ENCODE results near the gene RABAC1. TPM values are rescaled to one million over a fixed set of nuclear protein-coding genes. Genes with fewer than 3 reads are reported as not detected.
A peak's percentile ranks its signal among the peaks of the same experiment; 100 is the strongest.

RABAC1 gene
- total and polyA plus RNA-seq, 4 experiments from 2014 or later = 97.4 to 256 (median 149) TPM

DNA sequence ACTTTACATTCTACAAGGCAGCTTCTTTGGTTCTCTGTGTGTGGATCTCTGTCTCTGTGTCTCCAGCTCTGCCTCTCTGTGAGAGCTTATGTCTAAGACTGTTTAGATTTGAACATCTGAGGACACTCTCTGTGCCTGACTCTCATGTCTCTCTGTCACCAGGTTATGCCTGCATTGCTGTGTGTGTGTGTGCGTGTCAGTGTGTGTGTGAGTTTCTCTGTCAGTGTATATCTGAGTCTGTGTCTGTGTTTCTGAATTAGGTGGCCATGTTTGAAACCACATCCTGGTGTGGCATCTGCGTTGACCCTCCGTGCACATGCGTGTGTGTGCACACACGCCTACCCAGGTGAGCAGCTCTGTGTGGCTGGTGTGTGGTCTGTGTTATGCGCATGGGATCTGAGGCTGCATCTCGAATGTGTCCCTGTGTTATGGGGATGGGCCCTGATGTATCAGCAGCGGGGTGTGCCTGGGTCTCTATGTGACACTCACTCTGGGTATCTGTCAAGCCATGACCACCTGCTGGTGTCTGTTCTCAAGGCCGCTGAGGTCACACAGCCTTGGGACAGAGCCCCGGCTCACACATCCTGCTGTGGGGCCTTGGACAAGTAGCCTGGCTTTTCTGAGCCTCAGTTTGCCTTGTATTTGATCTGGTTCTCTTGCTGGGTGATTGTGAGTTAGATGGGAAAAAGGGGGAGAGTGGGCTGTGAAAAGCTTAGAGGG is 28.2 kb upstream of the RABAC1 start:
- H3K9me3 Mint-ChIP-seq = no peaks in the 10 kb centered on the region
- DNase-seq = no peak
- H3K36me3 Mint-ChIP-seq = peaks cover 0 to 4% of the 10 kb centered on the region in 2 donors
- H3K27ac ChIP-seq (ENCODE audit: low read depth, low read length) = no peak overlapping the region
- H3K4me1 ChIP-seq (ENCODE audit: insufficient read depth, low read length) = no peaks in the 10 kb centered on the region
- ChIA-PET POLR2A (ENCODE audit: partially characterized antibody) (interaction anchor here (0.7 kb wide), 1 partner anchor 53 kb away, joined by 3 read pairs; no protein-coding TSS in a partner anchor), CTCF (ENCODE audit: partially characterized antibody) (no interaction called here)
- H3K4me3 Mint-ChIP-seq = no peak overlapping the region
- intact Hi-C loops (cut with micrococcal nuclease) = no loop called here
- no peaks in the 10 kb centered on the region for H3K36me3 ChIP-seq (ENCODE audit: insufficient read depth, low read length)
- no peaks in the 10 kb centered on the region for H3K27me3 ChIP-seq (ENCODE audit: insufficient read depth, low read length)
- no peaks in the 10 kb centered on the region for H3K27me3 Mint-ChIP-seq
- no peaks in the 10 kb centered on the region for H3K4me1 Mint-ChIP-seq
- H3K27ac Mint-ChIP-seq = peak overlapping the region in 1 of 7 donors; percentile 62
- H3K9me3 ChIP-seq (ENCODE audit: control insufficient read depth in 1 of 2, low read length in 2 of 2) = no peaks in the 10 kb centered on the region
- H3K4me3 ChIP-seq (ENCODE audit: low read length in 2 of 2) = no peak overlapping the region

- H3K9me3 ChIP-seq (ENCODE audit: control insufficient read depth in 1 of 2, low read length in 2 of 2) = no peaks in the 10 kb centered on the region
- Mint-ChIP-seq H3K36me3 (peaks cover 0 to 4% of the 10 kb centered on the region in 2 donors), H3K27ac (no peak overlapping the region), H3K27me3 (no peaks in the 10 kb centered on the region), H3K4me3 (no peak overlapping the region), H3K9me3 (no peaks in the 10 kb centered on the region), H3K4me1 (no peaks in the 10 kb centered on the region)
- CTCF ChIA-PET (ENCODE audit: partially characterized antibody) = no interaction called here
- POLR2A ChIA-PET (ENCODE audit: partially characterized antibody) = no interaction called here
- H3K4me3 ChIP-seq (ENCODE audit: low read length in 2 of 2) = no peak overlapping the region
- DNase-seq = no peak
- no peak overlapping the region for H3K27ac ChIP-seq (ENCODE audit: low read depth, low read length)
- intact Hi-C loops (cut with micrococcal nuclease) = no loop called here
- no peaks in the 10 kb centered on the region for H3K36me3 ChIP-seq (ENCODE audit: insufficient read depth, low read length)
- no peaks in the 10 kb centered on the region for H3K4me1 ChIP-seq (ENCODE audit: insufficient read depth, low read length)
- H3K27me3 ChIP-seq (ENCODE audit: insufficient read depth, low read length) = no peaks in the 10 kb centered on the region
Measured at GRCh38 chr19:41984961-41985360, 25.8 kb upstream of the RABAC1 start.

DNA sequence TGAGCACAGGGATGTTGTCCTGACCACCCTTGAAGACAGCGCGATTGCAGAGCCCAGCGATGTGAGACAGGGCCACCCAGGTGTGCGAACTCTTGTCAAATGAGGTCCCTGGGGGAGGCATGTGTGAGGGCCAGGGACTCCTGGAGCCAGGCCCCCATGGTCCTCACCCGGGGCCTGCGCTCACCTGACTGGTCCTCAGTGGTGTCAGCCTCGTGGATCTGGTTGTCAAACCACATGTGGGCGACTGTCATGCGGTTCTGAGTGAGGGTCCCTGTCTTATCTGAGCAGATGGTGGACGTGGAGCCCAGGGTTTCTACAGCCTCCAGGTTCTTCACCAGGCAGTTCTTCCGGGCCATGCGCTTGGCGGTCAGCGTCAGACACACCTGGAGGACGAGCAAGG is 22.6 kb upstream of the RABAC1 start:
- peaks cover 0 to 4% of the 10 kb centered on the region in 2 donors for H3K36me3 Mint-ChIP-seq

GRCh38 chr19:41978470-41978869 is 19.3 kb upstream of the RABAC1 start:
- Mint-ChIP-seq H3K4me3 (no peak overlapping the region), H3K4me1 (no peaks in the 10 kb centered on the region), H3K9me3 (no peaks in the 10 kb centered on the region), H3K36me3 (peaks cover 0 to 4% of the 10 kb centered on the region in 2 donors), H3K27ac (no peak overlapping the region), H3K27me3 (no peaks in the 10 kb centered on the region)
- ChIA-PET CTCF (ENCODE audit: partially characterized antibody) (no interaction called here), POLR2A (ENCODE audit: partially characterized antibody) (no interaction called here)
- Histone ChIP-seq H3K4me1 (ENCODE audit: insufficient read depth, low read length) (no peaks in the 10 kb centered on the region), H3K27me3 (ENCODE audit: insufficient read depth, low read length) (no peaks in the 10 kb centered on the region), H3K4me3 (ENCODE audit: low read length in 2 of 2) (no peak overlapping the region), H3K36me3 (ENCODE audit: insufficient read depth, low read length) (no peaks in the 10 kb centered on the region), H3K9me3 (ENCODE audit: control insufficient read depth in 1 of 2, low read length in 2 of 2) (no peaks in the 10 kb centered on the region), H3K27ac (ENCODE audit: low read depth, low read length) (no peak overlapping the region)
- intact Hi-C loops (cut with micrococcal nuclease) = no loop called here
- no peak for DNase-seq

More for the DNA sequence above, 22.6 kb upstream of the RABAC1 start:
- Histone ChIP-seq H3K27ac (ENCODE audit: low read depth, low read length) (no peak overlapping the region), H3K27me3 (ENCODE audit: insufficient read depth, low read length) (no peaks in the 10 kb centered on the region), H3K4me3 (ENCODE audit: low read length in 2 of 2) (no peak overlapping the region), H3K36me3 (ENCODE audit: insufficient read depth, low read length) (no peaks in the 10 kb centered on the region), H3K9me3 (ENCODE audit: control insufficient read depth in 1 of 2, low read length in 2 of 2) (no peaks in the 10 kb centered on the region), H3K4me1 (ENCODE audit: insufficient read depth, low read length) (no peaks in the 10 kb centered on the region)
- ChIA-PET CTCF (ENCODE audit: partially characterized antibody) (no interaction called here), POLR2A (ENCODE audit: partially characterized antibody) (no interaction called here)
- Mint-ChIP-seq H3K4me3 (no peak overlapping the region), H3K9me3 (no peaks in the 10 kb centered on the region), H3K27ac (no peak overlapping the region), H3K4me1 (no peaks in the 10 kb centered on the region), H3K27me3 (no peaks in the 10 kb centered on the region)
- intact Hi-C loops (cut with micrococcal nuclease) = no loop called here
- DNase-seq = no peak

DNA sequence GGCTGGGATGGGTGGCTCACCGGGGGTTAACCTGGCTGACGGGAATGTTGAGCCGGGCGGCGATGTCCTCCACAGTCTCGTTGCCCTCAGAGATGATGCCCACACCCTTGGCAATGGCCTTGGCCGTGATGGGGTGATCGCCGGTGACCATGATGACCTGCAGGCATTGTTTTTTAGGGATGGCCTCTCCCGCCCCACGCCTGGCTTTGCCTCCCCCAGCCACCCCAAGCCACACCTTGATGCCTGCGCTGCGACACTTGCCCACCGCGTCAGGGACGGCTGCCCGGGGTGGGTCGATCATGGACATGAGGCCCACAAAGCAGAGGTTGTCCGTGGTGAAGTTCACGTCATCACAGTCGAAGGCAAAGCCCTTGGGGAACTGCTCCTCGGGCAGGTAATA is 18.8 kb upstream of the RABAC1 start:
- H3K27me3 Mint-ChIP-seq = no peaks in the 10 kb centered on the region
- no peak for DNase-seq
- Histone ChIP-seq H3K27ac (ENCODE audit: low read depth, low read length) (no peak overlapping the region), H3K9me3 (ENCODE audit: control insufficient read depth in 1 of 2, low read length in 2 of 2) (no peaks in the 10 kb centered on the region), H3K4me1 (ENCODE audit: insufficient read depth, low read length) (no peaks in the 10 kb centered on the region), H3K4me3 (ENCODE audit: low read length in 2 of 2) (no peak overlapping the region), H3K36me3 (ENCODE audit: insufficient read depth, low read length) (no peaks in the 10 kb centered on the region), H3K27me3 (ENCODE audit: insufficient read depth, low read length) (no peaks in the 10 kb centered on the region)
- H3K4me1 Mint-ChIP-seq = no peaks in the 10 kb centered on the region
- ChIA-PET POLR2A (ENCODE audit: partially characterized antibody) (no interaction called here), CTCF (ENCODE audit: partially characterized antibody) (no interaction called here)
- peaks cover 0 to 4% of the 10 kb centered on the region in 2 donors for H3K36me3 Mint-ChIP-seq
- no peak overlapping the region for H3K4me3 Mint-ChIP-seq
- no peak overlapping the region for H3K27ac Mint-ChIP-seq
- intact Hi-C loops (cut with micrococcal nuclease) = no loop called here
- no peaks in the 10 kb centered on the region for H3K9me3 Mint-ChIP-seq

DNA sequence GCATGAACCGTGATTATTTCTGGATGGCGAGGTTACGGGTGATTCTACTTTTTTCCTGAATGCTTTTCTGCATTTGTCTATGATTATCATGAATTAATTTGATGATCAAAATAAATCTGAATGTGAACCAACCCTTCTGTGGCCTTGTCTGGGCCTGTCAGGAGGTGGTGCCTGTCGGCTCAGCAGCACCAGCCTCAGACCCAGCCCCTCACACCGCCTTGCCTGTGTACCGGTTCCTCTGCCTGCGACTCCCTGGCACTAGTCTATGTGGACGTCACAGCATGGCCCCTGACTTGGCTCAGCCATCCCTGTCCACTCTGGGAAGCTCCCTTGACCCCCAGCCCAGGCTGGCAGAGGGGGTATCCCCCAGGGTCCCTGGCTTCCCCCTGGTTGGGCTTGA is 15.5 kb upstream of the RABAC1 start:
- Histone ChIP-seq H3K4me3 (ENCODE audit: low read length in 2 of 2) (no peak overlapping the region), H3K36me3 (ENCODE audit: insufficient read depth, low read length) (no peaks in the 10 kb centered on the region), H3K4me1 (ENCODE audit: insufficient read depth, low read length) (no peaks in the 10 kb centered on the region), H3K27ac (ENCODE audit: low read depth, low read length) (no peak overlapping the region), H3K27me3 (ENCODE audit: insufficient read depth, low read length) (no peaks in the 10 kb centered on the region), H3K9me3 (ENCODE audit: control insufficient read depth in 1 of 2, low read length in 2 of 2) (no peaks in the 10 kb centered on the region)
- DNase-seq = no peak
- H3K4me1 Mint-ChIP-seq = no peaks in the 10 kb centered on the region
- intact Hi-C loops (cut with micrococcal nuclease) = no loop called here
- H3K27me3 Mint-ChIP-seq = no peaks in the 10 kb centered on the region
- no peak overlapping the region for H3K27ac Mint-ChIP-seq
- no peaks in the 10 kb centered on the region for H3K9me3 Mint-ChIP-seq
- H3K36me3 Mint-ChIP-seq = peaks cover 0 to 4% of the 10 kb centered on the region in 2 donors
- H3K4me3 Mint-ChIP-seq = no peak overlapping the region
- ChIA-PET POLR2A (ENCODE audit: partially characterized antibody) (no interaction called here), CTCF (ENCODE audit: partially characterized antibody) (no interaction called here)

DNA sequence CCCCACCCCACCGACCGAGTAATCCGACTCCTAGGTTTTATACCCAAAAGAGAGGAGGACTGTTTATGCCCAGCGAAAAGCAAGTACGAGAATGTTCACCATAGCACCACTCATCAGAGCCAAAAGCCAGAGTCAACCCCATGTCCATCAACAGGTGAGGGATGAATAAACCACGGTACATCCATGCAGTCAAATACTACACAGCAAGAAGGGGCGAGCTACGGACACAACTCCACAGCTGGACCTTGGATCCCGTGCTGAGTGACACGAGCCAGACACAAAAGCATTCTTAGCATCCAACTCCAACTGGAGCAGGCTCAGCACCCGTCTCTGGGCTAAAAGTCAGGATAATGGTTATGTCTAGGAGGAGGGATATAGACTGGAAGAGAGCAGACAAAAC is 12.2 kb upstream of the RABAC1 start:
- no peaks in the 10 kb centered on the region for H3K4me1 ChIP-seq (ENCODE audit: insufficient read depth, low read length)
- Mint-ChIP-seq H3K4me1 (no peaks in the 10 kb centered on the region), H3K27me3 (no peaks in the 10 kb centered on the region), H3K27ac (no peak overlapping the region), H3K4me3 (no peak overlapping the region), H3K36me3 (no peaks in the 10 kb centered on the region), H3K9me3 (peaks cover 0 to 2% (median 0%) of the 10 kb centered on the region in 8 donors)
- ChIA-PET POLR2A (ENCODE audit: partially characterized antibody) (no interaction called here), CTCF (ENCODE audit: partially characterized antibody) (no interaction called here)
- no peaks in the 10 kb centered on the region for H3K36me3 ChIP-seq (ENCODE audit: insufficient read depth, low read length)
- H3K9me3 ChIP-seq (ENCODE audit: control insufficient read depth in 1 of 2, low read length in 2 of 2) = no peaks in the 10 kb centered on the region
- H3K4me3 ChIP-seq (ENCODE audit: low read length in 2 of 2) = no peak overlapping the region
- no peak overlapping the region for H3K27ac ChIP-seq (ENCODE audit: low read depth, low read length)
- no peak for DNase-seq
- intact Hi-C loops (cut with micrococcal nuclease) = no loop called here
- H3K27me3 ChIP-seq (ENCODE audit: insufficient read depth, low read length) = no peaks in the 10 kb centered on the region

Measured in CD4-positive, alpha-beta memory T cell (primary cell).